HEK293 (cell line): ENCODE data around the gene NCOA7.

Experiments
- ZFP37 ChIP-seq: fragments of 450-650 bp; formaldehyde crosslinking; IDR thresholded peaks from 2 replicates; pipeline ENCODE4 v1.5.1; 2016; ENCODE audit warnings: missing biosample characterization, missing genetic modification characterization
- ZFP41 ChIP-seq: fragments of 450-650 bp; formaldehyde crosslinking; IDR thresholded peaks from 2 replicates; pipeline ENCODE4 v1.5.1; 2016; ENCODE audit warnings: missing biosample characterization, missing genetic modification characterization, borderline replicate concordance
- ZNF184 ChIP-seq: fragments of 450-650 bp; IDR thresholded peaks from 2 replicates; pipeline ENCODE4 v1.5.1; 2018; ENCODE audit warnings: missing biosample characterization, mild to moderate bottlenecking, missing genetic modification characterization
- ZNF221 ChIP-seq: fragments of 450-650 bp; formaldehyde crosslinking; IDR thresholded peaks from 2 replicates; pipeline ENCODE4 v1.5.1; 2017; ENCODE audit warnings: missing biosample characterization, missing genetic modification characterization, borderline replicate concordance
- ZNF24 ChIP-seq: fragments of 450-650 bp; formaldehyde crosslinking; IDR thresholded peaks from 2 replicates; pipeline ENCODE4 v1.5.1; 2016; ENCODE audit warnings: missing biosample characterization, missing genetic modification characterization
- ZNF433 ChIP-seq: fragments of 450-650 bp; formaldehyde crosslinking; IDR thresholded peaks from 2 replicates; pipeline ENCODE4 v1.5.1; 2016; ENCODE audit warnings: missing biosample characterization, missing genetic modification characterization, low read depth
- ZNF501 ChIP-seq: fragments of 450-650 bp; formaldehyde crosslinking; IDR thresholded peaks from 2 replicates; pipeline ENCODE4 v1.5.1; 2016; ENCODE audit warnings: missing biosample characterization, missing genetic modification characterization
- ZNF776 ChIP-seq: fragments of 450-650 bp; formaldehyde crosslinking; IDR thresholded peaks from 2 replicates; pipeline ENCODE4 v1.5.0; 2017; ENCODE audit warnings: missing biosample characterization, missing genetic modification characterization, borderline replicate concordance
- TF ChIP-seq, protein P1 (sequence below): fragments of 450-650 bp; formaldehyde crosslinking; IDR thresholded peaks from 2 replicates; pipeline ENCODE4 v1.5.1; 2016; ENCODE audit warnings: missing biosample characterization, missing genetic modification characterization
- TF ChIP-seq, protein P2 (sequence below): fragments of 450-650 bp; formaldehyde crosslinking; IDR thresholded peaks from 2 replicates; pipeline ENCODE4 v1.5.1; 2016; ENCODE audit warnings: missing biosample characterization, missing genetic modification characterization
- TF ChIP-seq, protein P3 (sequence below): fragments of 450-650 bp; formaldehyde crosslinking; IDR thresholded peaks from 2 replicates; pipeline ENCODE4 v1.5.1; 2016; ENCODE audit warnings: missing biosample characterization, missing genetic modification characterization, low read depth
- TF ChIP-seq, protein P4 (sequence below): fragments of 450-650 bp; formaldehyde crosslinking; IDR thresholded peaks from 2 replicates; pipeline ENCODE4 v1.5.1; 2016; ENCODE audit warnings: missing biosample characterization, missing genetic modification characterization
- TF ChIP-seq, protein P5 (sequence below): fragments of 450-650 bp; formaldehyde crosslinking; optimal IDR thresholded peaks from 2 replicates; pipeline ENCODE3; 2016; ENCODE audit warnings: missing biosample characterization, mild to moderate bottlenecking, missing genetic modification characterization

DNA sequence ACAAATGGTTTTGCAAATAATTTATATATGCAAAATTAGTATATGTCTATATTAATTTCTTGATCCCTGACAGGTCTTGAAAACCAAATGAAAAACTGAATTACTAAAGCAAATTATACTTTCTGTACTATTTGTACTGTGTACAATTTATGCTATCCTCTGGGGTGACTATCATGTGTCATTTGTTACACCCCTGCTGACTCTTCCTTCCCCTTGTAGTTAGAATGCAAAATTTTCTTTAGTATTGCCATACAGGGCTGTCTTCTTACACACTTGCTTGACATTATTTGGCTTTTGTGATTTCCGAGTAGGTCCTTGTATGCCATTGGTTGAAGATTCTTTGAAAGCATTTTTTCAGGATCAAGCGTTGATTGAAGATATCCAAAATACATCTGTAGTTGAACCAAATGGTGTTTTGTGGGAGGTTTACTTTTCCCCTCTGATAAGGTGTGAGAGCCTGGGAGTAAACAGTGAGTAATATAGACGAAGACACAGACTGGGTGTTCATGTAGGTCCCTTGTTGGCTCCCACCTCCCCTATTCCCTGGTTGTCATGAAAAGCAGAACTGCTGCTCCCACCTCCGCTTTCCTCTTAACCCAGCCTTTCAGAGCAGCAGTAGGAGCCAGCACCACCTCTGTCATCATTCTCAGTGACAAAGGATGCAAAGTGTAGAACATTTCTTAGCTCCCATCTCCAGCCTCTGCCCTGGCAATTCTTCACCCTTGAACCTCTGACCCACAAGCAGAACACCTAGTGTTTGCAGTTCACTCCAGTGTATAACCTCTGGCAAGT is 29.0 kb downstream of the NCOA7 start:
- TF ChIP-seq ZNF24 (tag by site-specific recombination): no peak
- TF ChIP-seq, protein P1, sequence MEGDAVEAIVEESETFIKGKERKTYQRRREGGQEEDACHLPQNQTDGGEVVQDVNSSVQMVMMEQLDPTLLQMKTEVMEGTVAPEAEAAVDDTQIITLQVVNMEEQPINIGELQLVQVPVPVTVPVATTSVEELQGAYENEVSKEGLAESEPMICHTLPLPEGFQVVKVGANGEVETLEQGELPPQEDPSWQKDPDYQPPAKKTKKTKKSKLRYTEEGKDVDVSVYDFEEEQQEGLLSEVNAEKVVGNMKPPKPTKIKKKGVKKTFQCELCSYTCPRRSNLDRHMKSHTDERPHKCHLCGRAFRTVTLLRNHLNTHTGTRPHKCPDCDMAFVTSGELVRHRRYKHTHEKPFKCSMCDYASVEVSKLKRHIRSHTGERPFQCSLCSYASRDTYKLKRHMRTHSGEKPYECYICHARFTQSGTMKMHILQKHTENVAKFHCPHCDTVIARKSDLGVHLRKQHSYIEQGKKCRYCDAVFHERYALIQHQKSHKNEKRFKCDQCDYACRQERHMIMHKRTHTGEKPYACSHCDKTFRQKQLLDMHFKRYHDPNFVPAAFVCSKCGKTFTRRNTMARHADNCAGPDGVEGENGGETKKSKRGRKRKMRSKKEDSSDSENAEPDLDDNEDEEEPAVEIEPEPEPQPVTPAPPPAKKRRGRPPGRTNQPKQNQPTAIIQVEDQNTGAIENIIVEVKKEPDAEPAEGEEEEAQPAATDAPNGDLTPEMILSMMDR (tag by site-specific recombination): no peak
- TF ChIP-seq ZNF776 (tag by site-specific recombination): no peak
- TF ChIP-seq ZNF433: no peak
- TF ChIP-seq ZNF221: no peak
- no peak for TF ChIP-seq ZNF501 (tag by site-specific recombination)
- TF ChIP-seq, protein P2, sequence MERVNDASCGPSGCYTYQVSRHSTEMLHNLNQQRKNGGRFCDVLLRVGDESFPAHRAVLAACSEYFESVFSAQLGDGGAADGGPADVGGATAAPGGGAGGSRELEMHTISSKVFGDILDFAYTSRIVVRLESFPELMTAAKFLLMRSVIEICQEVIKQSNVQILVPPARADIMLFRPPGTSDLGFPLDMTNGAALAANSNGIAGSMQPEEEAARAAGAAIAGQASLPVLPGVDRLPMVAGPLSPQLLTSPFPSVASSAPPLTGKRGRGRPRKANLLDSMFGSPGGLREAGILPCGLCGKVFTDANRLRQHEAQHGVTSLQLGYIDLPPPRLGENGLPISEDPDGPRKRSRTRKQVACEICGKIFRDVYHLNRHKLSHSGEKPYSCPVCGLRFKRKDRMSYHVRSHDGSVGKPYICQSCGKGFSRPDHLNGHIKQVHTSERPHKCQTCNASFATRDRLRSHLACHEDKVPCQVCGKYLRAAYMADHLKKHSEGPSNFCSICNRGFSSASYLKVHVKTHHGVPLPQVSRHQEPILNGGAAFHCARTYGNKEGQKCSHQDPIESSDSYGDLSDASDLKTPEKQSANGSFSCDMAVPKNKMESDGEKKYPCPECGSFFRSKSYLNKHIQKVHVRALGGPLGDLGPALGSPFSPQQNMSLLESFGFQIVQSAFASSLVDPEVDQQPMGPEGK (tag by site-specific recombination): no peak
- TF ChIP-seq, protein P3, sequence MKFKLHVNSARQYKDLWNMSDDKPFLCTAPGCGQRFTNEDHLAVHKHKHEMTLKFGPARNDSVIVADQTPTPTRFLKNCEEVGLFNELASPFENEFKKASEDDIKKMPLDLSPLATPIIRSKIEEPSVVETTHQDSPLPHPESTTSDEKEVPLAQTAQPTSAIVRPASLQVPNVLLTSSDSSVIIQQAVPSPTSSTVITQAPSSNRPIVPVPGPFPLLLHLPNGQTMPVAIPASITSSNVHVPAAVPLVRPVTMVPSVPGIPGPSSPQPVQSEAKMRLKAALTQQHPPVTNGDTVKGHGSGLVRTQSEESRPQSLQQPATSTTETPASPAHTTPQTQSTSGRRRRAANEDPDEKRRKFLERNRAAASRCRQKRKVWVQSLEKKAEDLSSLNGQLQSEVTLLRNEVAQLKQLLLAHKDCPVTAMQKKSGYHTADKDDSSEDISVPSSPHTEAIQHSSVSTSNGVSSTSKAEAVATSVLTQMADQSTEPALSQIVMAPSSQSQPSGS (tag by site-specific recombination): no peak
- TF ChIP-seq, protein P4, sequence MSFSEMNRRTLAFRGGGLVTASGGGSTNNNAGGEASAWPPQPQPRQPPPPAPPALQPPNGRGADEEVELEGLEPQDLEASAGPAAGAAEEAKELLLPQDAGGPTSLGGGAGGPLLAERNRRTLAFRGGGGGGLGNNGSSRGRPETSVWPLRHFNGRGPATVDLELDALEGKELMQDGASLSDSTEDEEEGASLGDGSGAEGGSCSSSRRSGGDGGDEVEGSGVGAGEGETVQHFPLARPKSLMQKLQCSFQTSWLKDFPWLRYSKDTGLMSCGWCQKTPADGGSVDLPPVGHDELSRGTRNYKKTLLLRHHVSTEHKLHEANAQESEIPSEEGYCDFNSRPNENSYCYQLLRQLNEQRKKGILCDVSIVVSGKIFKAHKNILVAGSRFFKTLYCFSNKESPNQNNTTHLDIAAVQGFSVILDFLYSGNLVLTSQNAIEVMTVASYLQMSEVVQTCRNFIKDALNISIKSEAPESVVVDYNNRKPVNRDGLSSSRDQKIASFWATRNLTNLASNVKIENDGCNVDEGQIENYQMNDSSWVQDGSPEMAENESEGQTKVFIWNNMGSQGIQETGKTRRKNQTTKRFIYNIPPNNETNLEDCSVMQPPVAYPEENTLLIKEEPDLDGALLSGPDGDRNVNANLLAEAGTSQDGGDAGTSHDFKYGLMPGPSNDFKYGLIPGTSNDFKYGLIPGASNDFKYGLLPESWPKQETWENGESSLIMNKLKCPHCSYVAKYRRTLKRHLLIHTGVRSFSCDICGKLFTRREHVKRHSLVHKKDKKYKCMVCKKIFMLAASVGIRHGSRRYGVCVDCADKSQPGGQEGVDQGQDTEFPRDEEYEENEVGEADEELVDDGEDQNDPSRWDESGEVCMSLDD: no peak
- no peak for TF ChIP-seq ZNF184 (tag by site-specific recombination)
- TF ChIP-seq ZFP37 (tag by site-specific recombination): no peak
- TF ChIP-seq ZFP41: no peak
- TF ChIP-seq, protein P5, sequence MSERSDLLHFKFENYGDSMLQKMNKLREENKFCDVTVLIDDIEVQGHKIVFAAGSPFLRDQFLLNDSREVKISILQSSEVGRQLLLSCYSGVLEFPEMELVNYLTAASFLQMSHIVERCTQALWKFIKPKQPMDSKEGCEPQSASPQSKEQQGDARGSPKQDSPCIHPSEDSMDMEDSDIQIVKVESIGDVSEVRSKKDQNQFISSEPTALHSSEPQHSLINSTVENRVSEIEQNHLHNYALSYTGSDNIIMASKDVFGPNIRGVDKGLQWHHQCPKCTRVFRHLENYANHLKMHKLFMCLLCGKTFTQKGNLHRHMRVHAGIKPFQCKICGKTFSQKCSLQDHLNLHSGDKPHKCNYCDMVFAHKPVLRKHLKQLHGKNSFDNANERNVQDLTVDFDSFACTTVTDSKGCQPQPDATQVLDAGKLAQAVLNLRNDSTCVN (tag by site-specific recombination): no peak
